ENCODE measurements around the gene MSL1. TPM values are rescaled to one million over a fixed set of nuclear protein-coding genes. Genes with fewer than 3 reads are reported as not detected.

Gene MSL1
- total and polyA plus RNA-seq, 2 of the 13 experiments (the other 11 are each of a cell fraction or from before 2014, with no cell fraction given), result 63.8 to 88.5 TPM

GRCh38 chr17:40098846-40099618 is 22.7 kb upstream of the MSL1 start (continued):
- TF ChIP-seq, protein P1, sequence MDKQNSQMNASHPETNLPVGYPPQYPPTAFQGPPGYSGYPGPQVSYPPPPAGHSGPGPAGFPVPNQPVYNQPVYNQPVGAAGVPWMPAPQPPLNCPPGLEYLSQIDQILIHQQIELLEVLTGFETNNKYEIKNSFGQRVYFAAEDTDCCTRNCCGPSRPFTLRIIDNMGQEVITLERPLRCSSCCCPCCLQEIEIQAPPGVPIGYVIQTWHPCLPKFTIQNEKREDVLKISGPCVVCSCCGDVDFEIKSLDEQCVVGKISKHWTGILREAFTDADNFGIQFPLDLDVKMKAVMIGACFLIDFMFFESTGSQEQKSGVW (CRISPR knock-in tag; IDR thresholded peaks at IDR 0.05; ENCODE audit: borderline replicate concordance), result no peak; the same call in 1 of the 2 replicates
- no peak; the same call in 1 of the 2 replicates for TF ChIP-seq IRX3 (CRISPR knock-in tag; IDR thresholded peaks at IDR 0.05; ENCODE audit: borderline replicate concordance, low read depth)
- no peak for TF ChIP-seq ZBTB14 (CRISPR knock-in tag; IDR thresholded peaks at IDR 0.05)
- TF ChIP-seq RFX5 (IDR thresholded peaks at IDR 0.05; ENCODE audit: low read depth, low read length), result peak; percentile 79
- TF ChIP-seq ZFYVE20 (CRISPR knock-in tag; IDR thresholded peaks at IDR 0.05; ENCODE audit: borderline replicate concordance, low read depth), result no peak; the same call in 1 of the 2 replicates
- TF ChIP-seq, protein P2, sequence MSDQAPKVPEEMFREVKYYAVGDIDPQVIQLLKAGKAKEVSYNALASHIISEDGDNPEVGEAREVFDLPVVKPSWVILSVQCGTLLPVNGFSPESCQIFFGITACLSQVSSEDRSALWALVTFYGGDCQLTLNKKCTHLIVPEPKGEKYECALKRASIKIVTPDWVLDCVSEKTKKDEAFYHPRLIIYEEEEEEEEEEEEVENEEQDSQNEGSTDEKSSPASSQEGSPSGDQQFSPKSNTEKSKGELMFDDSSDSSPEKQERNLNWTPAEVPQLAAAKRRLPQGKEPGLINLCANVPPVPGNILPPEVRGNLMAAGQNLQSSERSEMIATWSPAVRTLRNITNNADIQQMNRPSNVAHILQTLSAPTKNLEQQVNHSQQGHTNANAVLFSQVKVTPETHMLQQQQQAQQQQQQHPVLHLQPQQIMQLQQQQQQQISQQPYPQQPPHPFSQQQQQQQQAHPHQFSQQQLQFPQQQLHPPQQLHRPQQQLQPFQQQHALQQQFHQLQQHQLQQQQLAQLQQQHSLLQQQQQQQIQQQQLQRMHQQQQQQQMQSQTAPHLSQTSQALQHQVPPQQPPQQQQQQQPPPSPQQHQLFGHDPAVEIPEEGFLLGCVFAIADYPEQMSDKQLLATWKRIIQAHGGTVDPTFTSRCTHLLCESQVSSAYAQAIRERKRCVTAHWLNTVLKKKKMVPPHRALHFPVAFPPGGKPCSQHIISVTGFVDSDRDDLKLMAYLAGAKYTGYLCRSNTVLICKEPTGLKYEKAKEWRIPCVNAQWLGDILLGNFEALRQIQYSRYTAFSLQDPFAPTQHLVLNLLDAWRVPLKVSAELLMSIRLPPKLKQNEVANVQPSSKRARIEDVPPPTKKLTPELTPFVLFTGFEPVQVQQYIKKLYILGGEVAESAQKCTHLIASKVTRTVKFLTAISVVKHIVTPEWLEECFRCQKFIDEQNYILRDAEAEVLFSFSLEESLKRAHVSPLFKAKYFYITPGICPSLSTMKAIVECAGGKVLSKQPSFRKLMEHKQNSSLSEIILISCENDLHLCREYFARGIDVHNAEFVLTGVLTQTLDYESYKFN (CRISPR knock-in tag; conservative IDR thresholded peaks at IDR 0.05), result peak; percentile 90
- peak; percentile 99; the same call in 1 of the 2 replicates for TF ChIP-seq NR0B2 (CRISPR knock-in tag; IDR thresholded peaks at IDR 0.05)
- TF ChIP-seq ZNF256 (CRISPR knock-in tag; conservative IDR thresholded peaks at IDR 0.05), result peak; percentile 90; the same call in 1 of the 2 replicates
- no peak for TF ChIP-seq ZNF597 (CRISPR knock-in tag; IDR thresholded peaks at IDR 0.05)
- TF ChIP-seq ZBTB7B (CRISPR knock-in tag; IDR thresholded peaks at IDR 0.05), result peak; percentile 78; the same call in 1 of the 2 replicates
- peak; percentile 76; the same call in 1 of the 2 replicates for TF ChIP-seq BRF2 (CRISPR knock-in tag; IDR thresholded peaks at IDR 0.05)
- peak; percentile 57; the same call in 1 of the 2 replicates for TF ChIP-seq SIX1 (CRISPR knock-in tag; IDR thresholded peaks at IDR 0.05; ENCODE audit: borderline replicate concordance)
- peak; percentile 98 for TF ChIP-seq ZKSCAN8 (CRISPR knock-in tag; IDR thresholded peaks at IDR 0.05; ENCODE audit: borderline replicate concordance)
- peak; percentile 75; the same call in 1 of the 2 replicates for TF ChIP-seq RCOR2 (CRISPR knock-in tag; IDR thresholded peaks at IDR 0.05)
- no peak; the same call in 1 of the 2 replicates for TF ChIP-seq ZNF234 (CRISPR knock-in tag; conservative IDR thresholded peaks at IDR 0.05)
- TF ChIP-seq ZNF333 (CRISPR knock-in tag; IDR thresholded peaks at IDR 0.05; ENCODE audit: borderline replicate concordance), result peak; percentile 91; the same call in 1 of the 2 replicates
- TF ChIP-seq RELA (CRISPR knock-in tag; IDR thresholded peaks at IDR 0.05), result peak; percentile 87; the same call in 1 of the 2 replicates
- 0 out of 2 replicates have a peak, but pooled peaks have one; percentile 16 for TF ChIP-seq NFIC (IDR thresholded peaks at IDR 0.05; ENCODE audit: low read length)
- peak; percentile 54 for TF ChIP-seq XRCC5 (optimal IDR thresholded peaks at IDR 0.05; ENCODE audit: low read length)
- peak; percentile 93 for TF ChIP-seq CCDC6 (CRISPR knock-in tag; IDR thresholded peaks at IDR 0.05)
